BE2C (cell line): Measurements from ENCODE around the gene ACBD6.

Experiments
- DNase-seq: peaks from one replicate; pipeline ENCODE4 v3.0.0-alpha.2; 2020
- H3K27me3 ChIP-seq: fragments of 250-450 bp; sonication (Bioruptor Pico); 2 replicates; pipeline ENCODE4 v1.5.1; 2020; ENCODE audit warnings: mild to moderate bottlenecking
- H3K36me3 ChIP-seq: fragments of 250-450 bp; sonication (Bioruptor Pico); 2 replicates; pipeline ENCODE4 v1.5.1; 2020; ENCODE audit warnings: mild to moderate bottlenecking
- H3K4me1 ChIP-seq: fragments of 250-450 bp; sonication (Bioruptor Pico); 2 replicates; pipeline ENCODE4 v1.5.1; 2020
- H3K4me3 ChIP-seq: 2 replicates; pipeline ENCODE4 v1.5.1; 2011; ENCODE audit warnings: low read depth, low read length
- H3K9me3 ChIP-seq: fragments of 250-450 bp; sonication (Bioruptor Pico); 2 replicates; pipeline ENCODE4 v1.5.1; 2020
- CTCF ChIP-seq: IDR thresholded peaks from 2 replicates; pipeline ENCODE4 v1.5.1; 2012; ENCODE audit warnings: mild to moderate bottlenecking, low read depth, low read length

ACBD6 gene

GRCh38 chr1:180407051-180407450 lies 95.3 kb downstream of the ACBD6 start:
- no peak for DNase-seq
- TF ChIP-seq CTCF, result no peak
- no peaks in the 10 kb centered on the region for H3K27me3 ChIP-seq
- no peak overlapping the region for H3K4me3 ChIP-seq
- no peaks in the 10 kb centered on the region for H3K4me1 ChIP-seq
- H3K9me3 ChIP-seq, result no peaks in the 10 kb centered on the region
- no peaks in the 10 kb centered on the region for H3K36me3 ChIP-seq

- H3K9me3 ChIP-seq, result no peaks in the 10 kb centered on the region
- no peak for TF ChIP-seq CTCF
Measured at GRCh38 chr1:180402551-180402950, 99.8 kb downstream of the ACBD6 start.

GRCh38 chr1:180402001-180402400 lies 100.4 kb downstream of the ACBD6 start:
- Histone ChIP-seq H3K36me3 (no peaks in the 10 kb centered on the region), H3K9me3 (no peaks in the 10 kb centered on the region), H3K27me3 (no peaks in the 10 kb centered on the region), H3K4me3 (no peak overlapping the region), H3K4me1 (no peaks in the 10 kb centered on the region)
- no peak for DNase-seq
- no peak for TF ChIP-seq CTCF

More at GRCh38 chr1:180402551-180402950, 99.8 kb downstream of the ACBD6 start:
- DNase-seq, result no peak
- Histone ChIP-seq H3K36me3 (no peaks in the 10 kb centered on the region), H3K27me3 (no peaks in the 10 kb centered on the region), H3K4me1 (no peaks in the 10 kb centered on the region), H3K4me3 (no peak overlapping the region)

GRCh38 chr1:180397175-180397574 lies 105.2 kb downstream of the ACBD6 start:
- DNase-seq, result no peak
- Histone ChIP-seq H3K4me3 (no peak overlapping the region), H3K27me3 (no peaks in the 10 kb centered on the region), H3K9me3 (no peaks in the 10 kb centered on the region), H3K4me1 (peaks cover 8% of the 10 kb centered on the region), H3K36me3 (no peaks in the 10 kb centered on the region)
- no peak for TF ChIP-seq CTCF

GRCh38 chr1:180392427-180393145 lies 109.8 kb downstream of the ACBD6 start:
- TF ChIP-seq CTCF, result no peak
- H3K4me3 ChIP-seq, result no peak overlapping the region

GRCh38 chr1:180392020-180392419 lies 110.4 kb downstream of the ACBD6 start:
- no peak for DNase-seq
- no peak for TF ChIP-seq CTCF
- H3K4me3 ChIP-seq, result no peak overlapping the region
- no peaks in the 10 kb centered on the region for H3K9me3 ChIP-seq
- no peaks in the 10 kb centered on the region for H3K36me3 ChIP-seq
- no peaks in the 10 kb centered on the region for H3K27me3 ChIP-seq
- peaks cover 8% of the 10 kb centered on the region for H3K4me1 ChIP-seq

More at GRCh38 chr1:180392427-180393145, 109.8 kb downstream of the ACBD6 start:
- no peak for DNase-seq
- Histone ChIP-seq H3K9me3 (no peaks in the 10 kb centered on the region), H3K4me1 (peaks cover 8% of the 10 kb centered on the region), H3K27me3 (no peaks in the 10 kb centered on the region), H3K36me3 (no peaks in the 10 kb centered on the region)
